GM19239 (cell line): Measurements from ENCODE around the gene UBAC1.

Experiments
- DNase-seq: peaks from one replicate; pipeline ENCODE4 v3.0.0; 2011; ENCODE audit warnings: low spot score; ENCODE audit not compliant: insufficient read length
- FAIRE-seq: peaks from 2 replicates; lab custom pipeline; 2011; peaks lifted over from hg19 to GRCh38; lab: Jason Lieb, UNC

Gene UBAC1

GRCh38 chr9:135994501-135995192 is 33.5 kb upstream of the UBAC1 start:
- no peak for DNase-seq
- no peak for FAIRE-seq

- no peak for DNase-seq
- no peak for FAIRE-seq
Measured at GRCh38 chr9:135993765-135994500, 32.8 kb upstream of the UBAC1 start.

- no peak for FAIRE-seq
- no peak for DNase-seq
Measured at GRCh38 chr9:135993409-135993742, 32.2 kb upstream of the UBAC1 start.

- no peak for FAIRE-seq
- DNase-seq = peak; percentile 53
Measured at GRCh38 chr9:135992486-135993408, 31.6 kb upstream of the UBAC1 start.

- DNase-seq (no peak), FAIRE-seq (no peak)
Measured at GRCh38 chr9:135991771-135992170, 30.6 kb upstream of the UBAC1 start.

- FAIRE-seq = peak; percentile 85
- no peak for DNase-seq
Measured at GRCh38 chr9:135990468-135991429, 29.6 kb upstream of the UBAC1 start.

GRCh38 chr9:135989722-135990467 is 28.7 kb upstream of the UBAC1 start:
- DNase-seq (no peak), FAIRE-seq (no peak)

- FAIRE-seq = no peak
- no peak for DNase-seq
Measured at GRCh38 chr9:135989157-135989556, 28.0 kb upstream of the UBAC1 start.

- no peak for FAIRE-seq
- no peak for DNase-seq
Measured at GRCh38 chr9:135988493-135988892, 27.3 kb upstream of the UBAC1 start.

- no peak for DNase-seq
- no peak for FAIRE-seq
Measured at GRCh38 chr9:135987838-135988404, 26.7 kb upstream of the UBAC1 start.

GRCh38 chr9:135986605-135987004 is 25.4 kb upstream of the UBAC1 start:
- DNase-seq (no peak), FAIRE-seq (no peak)

GRCh38 chr9:135985889-135986288 is 24.7 kb upstream of the UBAC1 start:
- no peak for DNase-seq
- no peak for FAIRE-seq

GRCh38 chr9:135985459-135985774 is 24.2 kb upstream of the UBAC1 start:
- no peak for DNase-seq
- no peak for FAIRE-seq

- no peak for FAIRE-seq
- no peak for DNase-seq
Measured at GRCh38 chr9:135984072-135984710, 23.0 kb upstream of the UBAC1 start.

- FAIRE-seq (no peak), DNase-seq (no peak)
Measured at GRCh38 chr9:135983208-135984071, 22.3 kb upstream of the UBAC1 start.

- DNase-seq (no peak), FAIRE-seq (no peak)
Measured at GRCh38 chr9:135982499-135983207, 21.5 kb upstream of the UBAC1 start.
